Measurements from ENCODE around the gene UNC13C.

The UNC13C gene

DNA sequence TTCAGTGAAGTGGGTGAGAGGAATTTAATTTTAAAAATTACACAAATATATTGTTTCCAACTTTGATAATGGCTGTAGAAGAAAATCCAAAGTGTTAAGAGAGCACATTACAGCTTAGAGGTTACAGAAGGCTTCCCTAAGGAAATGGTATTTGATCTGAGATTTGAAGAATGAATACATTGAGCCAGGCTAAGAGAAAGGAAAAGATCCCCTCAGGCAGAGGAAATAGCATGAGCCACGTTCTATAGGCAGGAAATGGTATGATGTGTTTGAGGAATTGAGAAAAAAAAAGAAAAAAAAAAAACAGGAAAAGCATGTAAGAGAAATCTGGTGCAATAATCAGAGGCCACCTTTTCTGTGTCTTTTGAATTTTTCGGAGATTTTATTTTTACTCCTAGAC is 48.6 kb downstream of the UNC13C start (continued):
- TF ChIP-seq, protein P1, sequence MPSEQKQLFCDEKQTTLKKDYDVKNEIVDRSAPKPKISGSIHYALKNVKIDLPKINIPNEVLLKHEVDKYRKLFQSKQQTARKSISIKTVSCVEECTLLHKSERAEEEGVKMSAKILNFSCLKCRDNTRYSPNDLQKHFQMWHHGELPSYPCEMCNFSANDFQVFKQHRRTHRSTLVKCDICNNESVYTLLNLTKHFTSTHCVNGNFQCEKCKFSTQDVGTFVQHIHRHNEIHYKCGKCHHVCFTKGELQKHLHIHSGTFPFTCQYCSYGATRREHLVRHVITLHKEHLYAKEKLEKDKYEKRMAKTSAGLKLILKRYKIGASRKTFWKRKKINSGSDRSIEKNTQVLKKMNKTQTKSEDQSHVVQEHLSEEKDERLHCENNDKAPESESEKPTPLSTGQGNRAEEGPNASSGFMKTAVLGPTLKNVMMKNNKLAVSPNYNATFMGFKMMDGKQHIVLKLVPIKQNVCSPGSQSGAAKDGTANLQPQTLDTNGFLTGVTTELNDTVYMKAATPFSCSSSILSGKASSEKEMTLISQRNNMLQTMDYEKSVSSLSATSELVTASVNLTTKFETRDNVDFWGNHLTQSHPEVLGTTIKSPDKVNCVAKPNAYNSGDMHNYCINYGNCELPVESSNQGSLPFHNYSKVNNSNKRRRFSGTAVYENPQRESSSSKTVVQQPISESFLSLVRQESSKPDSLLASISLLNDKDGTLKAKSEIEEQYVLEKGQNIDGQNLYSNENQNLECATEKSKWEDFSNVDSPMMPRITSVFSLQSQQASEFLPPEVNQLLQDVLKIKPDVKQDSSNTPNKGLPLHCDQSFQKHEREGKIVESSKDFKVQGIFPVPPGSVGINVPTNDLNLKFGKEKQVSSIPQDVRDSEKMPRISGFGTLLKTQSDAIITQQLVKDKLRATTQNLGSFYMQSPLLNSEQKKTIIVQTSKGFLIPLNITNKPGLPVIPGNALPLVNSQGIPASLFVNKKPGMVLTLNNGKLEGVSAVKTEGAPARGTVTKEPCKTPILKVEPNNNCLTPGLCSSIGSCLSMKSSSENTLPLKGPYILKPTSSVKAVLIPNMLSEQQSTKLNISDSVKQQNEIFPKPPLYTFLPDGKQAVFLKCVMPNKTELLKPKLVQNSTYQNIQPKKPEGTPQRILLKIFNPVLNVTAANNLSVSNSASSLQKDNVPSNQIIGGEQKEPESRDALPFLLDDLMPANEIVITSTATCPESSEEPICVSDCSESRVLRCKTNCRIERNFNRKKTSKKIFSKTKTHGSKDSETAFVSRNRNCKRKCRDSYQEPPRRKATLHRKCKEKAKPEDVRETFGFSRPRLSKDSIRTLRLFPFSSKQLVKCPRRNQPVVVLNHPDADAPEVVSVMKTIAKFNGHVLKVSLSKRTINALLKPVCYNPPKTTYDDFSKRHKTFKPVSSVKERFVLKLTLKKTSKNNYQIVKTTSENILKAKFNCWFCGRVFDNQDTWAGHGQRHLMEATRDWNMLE (tag by site-specific recombination; conservative IDR thresholded peaks at IDR 0.05; ENCODE audit: low read depth): no peak
- TF ChIP-seq, protein P2, sequence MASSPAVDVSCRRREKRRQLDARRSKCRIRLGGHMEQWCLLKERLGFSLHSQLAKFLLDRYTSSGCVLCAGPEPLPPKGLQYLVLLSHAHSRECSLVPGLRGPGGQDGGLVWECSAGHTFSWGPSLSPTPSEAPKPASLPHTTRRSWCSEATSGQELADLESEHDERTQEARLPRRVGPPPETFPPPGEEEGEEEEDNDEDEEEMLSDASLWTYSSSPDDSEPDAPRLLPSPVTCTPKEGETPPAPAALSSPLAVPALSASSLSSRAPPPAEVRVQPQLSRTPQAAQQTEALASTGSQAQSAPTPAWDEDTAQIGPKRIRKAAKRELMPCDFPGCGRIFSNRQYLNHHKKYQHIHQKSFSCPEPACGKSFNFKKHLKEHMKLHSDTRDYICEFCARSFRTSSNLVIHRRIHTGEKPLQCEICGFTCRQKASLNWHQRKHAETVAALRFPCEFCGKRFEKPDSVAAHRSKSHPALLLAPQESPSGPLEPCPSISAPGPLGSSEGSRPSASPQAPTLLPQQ (tag by site-specific recombination; IDR thresholded peaks at IDR 0.05): no peak
- no peak for TF ChIP-seq ZNF529 (tag by site-specific recombination; IDR thresholded peaks at IDR 0.05; ENCODE audit: insufficient replicate concordance)
- TF ChIP-seq, protein P3, sequence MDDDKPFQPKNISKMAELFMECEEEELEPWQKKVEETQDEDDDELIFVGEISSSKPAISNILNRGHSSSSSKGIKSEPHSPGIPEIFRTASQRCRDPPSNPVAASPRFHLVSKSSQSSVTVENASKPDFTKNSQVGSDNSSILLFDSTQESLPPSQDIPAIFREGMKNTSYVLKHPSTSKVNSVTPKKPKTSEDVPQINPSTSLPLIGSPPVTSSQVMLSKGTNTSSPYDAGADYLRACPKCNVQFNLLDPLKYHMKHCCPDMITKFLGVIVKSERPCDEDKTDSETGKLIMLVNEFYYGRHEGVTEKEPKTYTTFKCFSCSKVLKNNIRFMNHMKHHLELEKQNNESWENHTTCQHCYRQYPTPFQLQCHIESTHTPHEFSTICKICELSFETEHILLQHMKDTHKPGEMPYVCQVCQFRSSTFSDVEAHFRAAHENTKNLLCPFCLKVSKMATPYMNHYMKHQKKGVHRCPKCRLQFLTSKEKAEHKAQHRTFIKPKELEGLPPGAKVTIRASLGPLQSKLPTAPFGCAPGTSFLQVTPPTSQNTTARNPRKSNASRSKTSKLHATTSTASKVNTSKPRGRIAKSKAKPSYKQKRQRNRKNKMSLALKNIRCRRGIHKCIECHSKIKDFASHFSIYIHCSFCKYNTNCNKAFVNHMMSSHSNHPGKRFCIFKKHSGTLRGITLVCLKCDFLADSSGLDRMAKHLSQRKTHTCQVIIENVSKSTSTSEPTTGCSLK (tag by site-specific recombination; IDR thresholded peaks at IDR 0.05): no peak
- TF ChIP-seq ZNF664 (tag by site-specific recombination; IDR thresholded peaks at IDR 0.05): no peak
- no peak for TF ChIP-seq ZNF423 (tag by site-specific recombination; IDR thresholded peaks at IDR 0.05)
- TF ChIP-seq, protein P4, sequence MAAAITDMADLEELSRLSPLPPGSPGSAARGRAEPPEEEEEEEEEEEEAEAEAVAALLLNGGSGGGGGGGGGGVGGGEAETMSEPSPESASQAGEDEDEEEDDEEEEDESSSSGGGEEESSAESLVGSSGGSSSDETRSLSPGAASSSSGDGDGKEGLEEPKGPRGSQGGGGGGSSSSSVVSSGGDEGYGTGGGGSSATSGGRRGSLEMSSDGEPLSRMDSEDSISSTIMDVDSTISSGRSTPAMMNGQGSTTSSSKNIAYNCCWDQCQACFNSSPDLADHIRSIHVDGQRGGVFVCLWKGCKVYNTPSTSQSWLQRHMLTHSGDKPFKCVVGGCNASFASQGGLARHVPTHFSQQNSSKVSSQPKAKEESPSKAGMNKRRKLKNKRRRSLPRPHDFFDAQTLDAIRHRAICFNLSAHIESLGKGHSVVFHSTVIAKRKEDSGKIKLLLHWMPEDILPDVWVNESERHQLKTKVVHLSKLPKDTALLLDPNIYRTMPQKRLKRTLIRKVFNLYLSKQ (tag by site-specific recombination; IDR thresholded peaks at IDR 0.05; ENCODE audit: borderline replicate concordance): no peak

DNA sequence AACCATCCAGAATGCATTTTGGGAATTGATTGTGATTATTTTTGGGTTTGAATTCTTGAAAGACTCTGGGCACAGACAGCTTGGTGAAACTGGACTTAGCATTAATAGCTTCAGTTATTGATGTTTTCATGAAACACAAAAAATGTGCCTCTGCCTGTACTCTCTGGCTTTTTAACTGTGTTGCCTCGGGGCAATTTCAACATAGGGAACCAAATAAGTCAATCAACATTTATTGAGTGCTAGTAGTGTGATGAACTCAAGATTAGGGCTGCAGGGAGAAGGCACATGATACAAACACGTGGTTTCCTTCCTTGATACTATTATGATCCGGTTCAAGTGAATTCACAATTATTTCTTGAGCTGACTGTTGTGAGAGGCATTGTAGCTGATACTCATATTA is 50.8 kb downstream of the UNC13C start:
- Histone ChIP-seq H3K27ac (ENCODE audit: extremely low read depth, low read depth, low read length) (no peak overlapping the region), H3K4me3 (ENCODE audit: low read depth, low read length) (no peak overlapping the region), H3K9me3 (ENCODE audit: control insufficient read depth, insufficient read depth, low read depth, low read length) (no peaks in the 10 kb centered on the region), H3K4me1 (ENCODE audit: control insufficient read depth, insufficient read depth, low read length) (no peaks in the 10 kb centered on the region), H3K36me3 (ENCODE audit: control insufficient read depth in 2 of 2, insufficient read depth in 1 of 2, low read length in 2 of 2) (no peaks in the 10 kb centered on the region)
- CTCF ChIA-PET: no interaction called here
- POLR2A ChIA-PET: no interaction called here
- TF ChIP-seq ZNF394 (tag by site-specific recombination; IDR thresholded peaks at IDR 0.05; ENCODE audit: borderline replicate concordance) (no peak), ZNF350 (tag by site-specific recombination; IDR thresholded peaks at IDR 0.05) (no peak), ZFP41 (tag by site-specific recombination; IDR thresholded peaks at IDR 0.05; ENCODE audit: borderline replicate concordance) (no peak), ZNF184 (tag by site-specific recombination; IDR thresholded peaks at IDR 0.05) (no peak), ZNF23 (tag by site-specific recombination; IDR thresholded peaks at IDR 0.05; ENCODE audit: borderline replicate concordance) (no peak), MEIS1 (CRISPR knock-in tag; IDR thresholded peaks at IDR 0.05; ENCODE audit: borderline replicate concordance) (no peak), ZNF777 (tag by site-specific recombination; IDR thresholded peaks at IDR 0.05; ENCODE audit: borderline replicate concordance) (no peak), KLF1 (tag by site-specific recombination; IDR thresholded peaks at IDR 0.05) (no peak), ZNF16 (tag by site-specific recombination; IDR thresholded peaks at IDR 0.05; ENCODE audit: low read depth) (no peak), ZBTB1 (tag by site-specific recombination; IDR thresholded peaks at IDR 0.05) (no peak), ZNF114 (tag by site-specific recombination; IDR thresholded peaks at IDR 0.05) (no peak), ZNF473 (tag by site-specific recombination; IDR thresholded peaks at IDR 0.05) (no peak)
- TF ChIP-seq, protein P5, sequence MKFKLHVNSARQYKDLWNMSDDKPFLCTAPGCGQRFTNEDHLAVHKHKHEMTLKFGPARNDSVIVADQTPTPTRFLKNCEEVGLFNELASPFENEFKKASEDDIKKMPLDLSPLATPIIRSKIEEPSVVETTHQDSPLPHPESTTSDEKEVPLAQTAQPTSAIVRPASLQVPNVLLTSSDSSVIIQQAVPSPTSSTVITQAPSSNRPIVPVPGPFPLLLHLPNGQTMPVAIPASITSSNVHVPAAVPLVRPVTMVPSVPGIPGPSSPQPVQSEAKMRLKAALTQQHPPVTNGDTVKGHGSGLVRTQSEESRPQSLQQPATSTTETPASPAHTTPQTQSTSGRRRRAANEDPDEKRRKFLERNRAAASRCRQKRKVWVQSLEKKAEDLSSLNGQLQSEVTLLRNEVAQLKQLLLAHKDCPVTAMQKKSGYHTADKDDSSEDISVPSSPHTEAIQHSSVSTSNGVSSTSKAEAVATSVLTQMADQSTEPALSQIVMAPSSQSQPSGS (tag by site-specific recombination; IDR thresholded peaks at IDR 0.05; ENCODE audit: low read depth): no peak
- TF ChIP-seq, protein P6, sequence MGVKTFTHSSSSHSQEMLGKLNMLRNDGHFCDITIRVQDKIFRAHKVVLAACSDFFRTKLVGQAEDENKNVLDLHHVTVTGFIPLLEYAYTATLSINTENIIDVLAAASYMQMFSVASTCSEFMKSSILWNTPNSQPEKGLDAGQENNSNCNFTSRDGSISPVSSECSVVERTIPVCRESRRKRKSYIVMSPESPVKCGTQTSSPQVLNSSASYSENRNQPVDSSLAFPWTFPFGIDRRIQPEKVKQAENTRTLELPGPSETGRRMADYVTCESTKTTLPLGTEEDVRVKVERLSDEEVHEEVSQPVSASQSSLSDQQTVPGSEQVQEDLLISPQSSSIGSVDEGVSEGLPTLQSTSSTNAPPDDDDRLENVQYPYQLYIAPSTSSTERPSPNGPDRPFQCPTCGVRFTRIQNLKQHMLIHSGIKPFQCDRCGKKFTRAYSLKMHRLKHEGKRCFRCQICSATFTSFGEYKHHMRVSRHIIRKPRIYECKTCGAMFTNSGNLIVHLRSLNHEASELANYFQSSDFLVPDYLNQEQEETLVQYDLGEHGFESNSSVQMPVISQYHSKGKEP (tag by site-specific recombination; IDR thresholded peaks at IDR 0.05): no peak

Data from HEK293 (cell line).